NCI-H748 (cell line): ENCODE data around the gene PNRC1.
A peak's percentile ranks its signal among the peaks of the same experiment; 100 is the strongest.
"Not testable (repeated sequence)": the region's sequence is repeated elsewhere in the genome, so short reads cannot be mapped to it uniquely, and the experiment has no call there.

Experiments used
- DNase-seq: peaks from one replicate; lab custom pipeline; 2025; ENCODE audit not compliant: unreplicated experiment; lab: John Stamatoyannopoulos, UW

Gene PNRC1

GRCh38 chr6:89080281-89081128 lies at the start of gene PNRC1:
TSS of gene PNRC1 (plus strand) at chr6:89080751. CDS start at chr6:89080895, 144 bp downstream.
- peak; percentile 99 for DNase-seq

GRCh38 chr6:89032599-89032998 lies 48.0 kb upstream of the PNRC1 start:
- DNase-seq, result no peak

DNA sequence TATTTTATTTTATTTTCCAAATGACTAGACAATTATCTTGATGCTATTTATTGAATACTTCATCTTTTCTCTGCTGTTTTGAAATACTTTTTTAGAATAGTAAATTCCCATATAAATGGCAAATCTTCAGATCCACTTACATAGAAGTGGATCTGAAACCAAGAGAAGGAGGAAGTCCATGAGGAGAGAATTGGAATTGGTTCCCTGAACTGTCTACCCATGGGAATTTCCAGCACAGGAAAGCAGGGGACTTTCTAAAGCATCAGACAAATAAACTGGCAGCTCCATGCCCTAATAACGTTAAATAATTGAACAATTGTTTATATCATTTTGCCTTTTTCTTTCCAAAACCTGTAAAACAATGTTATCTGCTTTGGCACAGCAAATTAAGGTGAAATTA lies 47.1 kb upstream of the PNRC1 start:
- DNase-seq, result no peak

DNA sequence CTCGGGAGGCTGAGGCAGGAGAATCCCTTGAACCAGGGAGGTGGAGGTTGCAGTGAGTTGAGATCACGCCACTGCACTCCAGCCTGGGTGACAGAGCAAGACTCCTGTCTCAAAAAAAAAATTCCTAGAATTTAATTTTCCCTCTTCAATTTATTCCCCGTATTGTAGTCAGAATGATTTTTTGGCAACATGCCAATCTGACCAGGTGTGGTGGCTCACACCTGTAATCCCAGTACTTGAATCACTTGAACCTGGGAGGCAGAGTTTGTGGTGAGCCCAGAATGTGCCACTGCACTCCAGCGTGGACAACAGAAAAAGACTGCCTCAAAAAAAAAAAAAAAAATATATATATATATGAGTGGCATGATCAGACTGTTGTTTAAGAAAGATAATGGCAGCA lies 46.4 kb upstream of the PNRC1 start:
- peak; percentile 51 for DNase-seq

DNA sequence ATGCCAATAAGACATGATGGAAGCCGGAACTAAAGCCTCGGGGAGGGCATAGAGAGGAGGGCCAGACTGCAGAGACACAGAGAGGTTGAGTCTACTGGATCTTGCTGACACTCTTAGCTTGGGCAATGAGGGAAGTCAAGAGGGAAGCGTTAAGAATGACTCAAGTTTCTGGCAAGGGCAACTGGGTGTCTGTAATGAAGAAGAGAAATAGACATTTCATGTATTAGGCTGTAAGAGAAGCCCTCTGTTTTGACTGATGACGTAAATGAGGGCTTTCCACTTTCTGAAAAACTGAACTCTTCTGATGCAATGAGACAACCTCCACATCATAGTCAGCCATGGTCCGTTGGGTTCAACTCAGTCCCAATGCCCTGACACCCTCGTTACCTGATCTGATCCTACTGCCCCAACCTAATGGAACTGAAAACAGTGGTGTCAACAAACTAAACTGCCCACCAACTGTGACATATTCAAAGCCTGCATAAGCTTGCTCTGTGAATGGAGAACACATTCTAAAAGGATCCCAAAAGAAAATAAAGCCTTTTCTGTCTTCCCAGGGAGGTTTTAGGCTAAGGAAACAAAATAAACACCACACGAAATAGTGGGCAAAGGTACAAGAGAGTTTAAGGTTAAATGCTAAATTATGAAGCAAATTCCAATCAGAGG lies 45.8 kb upstream of the PNRC1 start:
- DNase-seq, result peak; percentile 25

- DNase-seq, result peak; percentile 16
Observed at GRCh38 chr6:89035252-89036101, 45.1 kb upstream of the PNRC1 start.

GRCh38 chr6:89037141-89037900 lies 43.2 kb upstream of the PNRC1 start:
- DNase-seq, result no peak

GRCh38 chr6:89037901-89038293 lies 42.7 kb upstream of the PNRC1 start:
- DNase-seq, result not testable (repeated sequence)

- no peak for DNase-seq
Observed at GRCh38 chr6:89042664-89043063, 37.9 kb upstream of the PNRC1 start.

DNA sequence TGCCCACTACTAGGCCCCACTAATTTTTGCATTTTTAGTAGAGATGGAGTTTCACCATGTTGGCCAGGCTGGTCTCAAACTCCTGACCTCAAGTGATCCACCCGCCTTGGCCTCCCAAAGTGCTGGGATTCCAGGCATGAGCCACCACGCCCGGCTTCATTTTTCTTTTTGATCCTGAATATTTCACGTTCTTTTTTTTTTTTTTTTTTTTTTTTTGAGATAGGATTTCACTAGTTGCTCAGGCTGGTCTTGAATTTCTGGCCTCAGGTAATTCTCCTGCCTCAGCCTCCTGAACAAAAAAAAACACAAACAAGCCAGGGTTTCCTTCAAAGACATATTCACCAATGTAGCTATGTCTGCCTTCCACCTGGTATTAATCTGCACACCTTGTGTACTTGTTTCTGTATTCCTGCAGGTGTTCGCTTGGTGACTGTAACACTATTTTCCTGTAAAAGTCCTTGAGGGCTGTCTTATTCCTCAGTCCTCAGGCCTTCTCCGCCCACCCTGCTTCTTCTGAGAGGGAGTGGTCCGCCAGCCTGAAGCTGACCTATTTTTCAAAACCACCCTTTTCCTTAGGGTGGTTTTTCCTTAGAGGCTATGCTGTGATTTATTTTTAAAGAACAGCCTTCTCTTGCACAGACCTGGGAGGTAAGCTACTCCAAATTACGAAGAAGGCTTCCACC lies 36.1 kb upstream of the PNRC1 start:
- DNase-seq, result no peak

GRCh38 chr6:89045011-89045387 lies 35.6 kb upstream of the PNRC1 start:
- DNase-seq, result no peak

DNA sequence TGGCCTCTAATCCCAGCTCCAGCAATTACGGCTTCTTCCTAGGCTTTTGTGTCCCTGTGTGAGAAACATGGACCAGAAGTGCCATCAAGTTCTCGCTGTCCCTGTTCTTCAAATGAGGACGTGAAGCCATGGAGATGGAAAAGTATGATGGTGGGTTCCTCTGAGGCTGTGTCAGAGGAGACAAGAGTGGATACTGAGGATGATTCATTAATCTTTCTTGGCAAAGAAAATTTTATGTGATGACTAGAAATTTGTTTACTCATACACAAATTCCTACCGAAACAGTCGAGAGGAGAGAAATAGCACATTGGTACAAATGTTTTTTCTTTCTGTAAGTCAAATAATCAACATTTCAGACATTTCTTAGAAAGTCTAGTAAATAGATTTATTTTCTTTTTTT lies 35.0 kb upstream of the PNRC1 start:
- DNase-seq, result no peak

DNA sequence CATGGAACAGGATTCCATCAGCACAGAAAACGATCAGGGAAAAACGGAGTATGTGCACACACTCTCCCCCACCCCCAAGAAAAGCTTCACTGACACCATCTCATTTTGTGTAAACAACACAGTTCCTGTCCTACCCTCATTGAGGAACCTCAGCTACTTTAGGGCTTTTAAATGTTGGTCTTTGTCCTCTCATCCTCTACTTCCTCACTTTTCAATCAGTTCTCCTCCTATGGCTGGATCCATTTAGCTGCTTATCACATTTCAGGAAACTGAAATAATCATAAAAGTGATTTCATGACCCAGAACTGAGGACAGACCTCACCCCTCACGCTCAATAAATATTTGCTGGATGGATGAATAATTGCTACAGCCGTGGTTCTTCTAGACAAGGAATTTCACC lies 33.1 kb upstream of the PNRC1 start:
- no peak for DNase-seq

- no peak for DNase-seq
Observed at GRCh38 chr6:89048288-89048923, 32.1 kb upstream of the PNRC1 start.

DNA sequence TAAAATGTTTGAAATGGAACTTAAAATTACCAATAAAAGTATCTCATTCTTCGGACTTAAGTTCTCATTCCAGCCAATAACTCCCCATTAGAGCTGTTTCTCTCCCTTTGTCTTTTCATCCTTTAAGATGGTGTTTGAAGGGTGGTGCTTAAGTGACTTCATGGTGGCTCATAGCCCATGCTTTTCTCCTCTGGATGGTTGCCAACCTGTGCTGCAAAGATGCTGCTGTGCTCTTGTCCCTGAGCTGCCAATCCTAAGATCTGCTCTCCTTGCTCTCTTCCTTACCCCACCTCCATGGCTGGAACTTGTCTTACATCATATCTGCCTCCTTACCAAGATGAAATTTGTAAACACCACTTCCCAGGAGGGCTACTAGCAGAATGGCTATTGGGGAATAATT lies 31.6 kb upstream of the PNRC1 start:
- no peak for DNase-seq

DNA sequence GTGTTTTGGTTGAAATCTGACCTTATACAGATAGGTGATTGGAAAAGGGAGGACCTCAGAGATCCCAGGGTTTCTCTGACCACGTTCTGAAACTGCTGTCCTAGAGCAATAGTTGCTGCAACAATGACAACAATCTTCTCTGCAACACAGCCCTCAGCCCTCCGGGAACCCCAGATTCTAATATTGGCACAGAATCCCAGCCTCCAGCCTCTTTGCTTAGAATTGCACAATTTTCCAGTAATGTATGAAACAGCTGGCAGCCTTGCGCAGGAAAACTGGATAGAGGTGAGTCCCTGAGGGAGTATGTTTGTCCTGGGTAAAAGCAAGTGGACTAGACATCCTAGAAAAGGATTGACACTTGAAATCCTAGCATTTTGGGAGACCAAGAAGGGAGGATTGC lies 30.4 kb upstream of the PNRC1 start:
- no peak for DNase-seq

- no peak for DNase-seq
Observed at GRCh38 chr6:89050697-89051096, 29.9 kb upstream of the PNRC1 start.

GRCh38 chr6:89051676-89052075 lies 28.9 kb upstream of the PNRC1 start:
- DNase-seq, result no peak

GRCh38 chr6:89054208-89054607 lies 26.3 kb upstream of the PNRC1 start:
- DNase-seq, result no peak

DNA sequence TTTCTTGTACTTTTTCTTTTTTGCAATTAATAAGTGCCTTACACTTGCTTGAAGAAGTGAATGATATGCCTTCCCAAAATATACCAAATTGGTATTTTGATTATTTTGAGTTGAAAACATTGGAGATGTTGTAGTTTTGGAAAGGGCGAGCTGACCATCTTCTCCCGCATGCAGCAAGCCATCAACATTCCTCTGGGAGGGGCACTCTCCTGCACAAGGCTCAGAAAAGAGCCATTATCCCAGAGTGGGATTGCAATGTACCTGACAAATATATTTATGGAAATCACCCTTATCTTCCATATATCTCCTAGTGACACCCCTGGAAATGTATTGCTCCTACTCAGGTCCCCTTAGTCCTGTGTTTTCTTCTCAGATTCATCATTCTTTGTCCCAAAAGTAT lies 22.8 kb upstream of the PNRC1 start:
- DNase-seq, result no peak
